HCT116 (cell line): ENCODE results near the gene ZNF333. TPM values are rescaled to one million over a fixed set of nuclear protein-coding genes. Genes with fewer than 3 reads are reported as not detected.
"Not testable (repeated sequence)": the region's sequence is repeated elsewhere in the genome, so short reads cannot be mapped to it uniquely, and the experiment has no call there.

Experiments used
- ATAC-seq: fragments of 200-7000 bp; cut with Tn5 transposase; 2 replicates; pipeline ENCODE4 v1.9.1; 2020; ENCODE audit warnings: mild to moderate bottlenecking, moderate library complexity
- BruUV-seq: library from RNA; stranded (reverse); fragments of 400-500 nt; replicated peaks from 2 replicates; lab custom pipeline; 2021; lab: Mats Ljungman, UMichigan
- CTCF ChIA-PET: fragments of 300-600 bp; sonication (Branson Sonifier 250); formaldehyde crosslinking; loops from one replicate; lab custom pipeline; 2021; ENCODE audit warnings: antibody characterized with exemption; lab: Charles Lee
- POLR2A ChIA-PET: fragments of 300-600, 350-600 bp; sonication (Branson Sonifier 250); formaldehyde crosslinking; loops from one replicate; lab custom pipeline; 2021; ENCODE audit warnings: antibody characterized with exemption; lab: Charles Lee
- RAD21 ChIA-PET, 2 experiments: fragments of 300-600 bp; sonication (Branson Sonifier 250); formaldehyde crosslinking; loops; one replicate each; lab custom pipeline; 2023; ENCODE audit warnings: low total read pairs in 2 of 2; ENCODE audit not compliant: uncharacterized antibody in 2 of 2, unreplicated experiment in 2 of 2, low non-redundant PET in 1 of 2; lab: Charles Lee
- DNase-seq: peaks from one replicate; pipeline ENCODE4 v3.0.0-alpha.2; 2010; ENCODE audit warnings: low read depth, low spot score
- H2AFZ ChIP-seq: fragments of 200-600 bp; shearing (Covaris generic), sonication (generic); 2 replicates; pipeline ENCODE4 v1.6.1; 2017; ENCODE audit warnings: low read depth, mixed run types, mixed read lengths, antibody characterized with exemption, low read length; ENCODE audit not compliant: poor library complexity, severe bottlenecking
- H3K27ac ChIP-seq: 2 replicates; pipeline ENCODE4 v1.5.1; 2012; ENCODE audit warnings: low read depth, low read length
- H3K27me3 ChIP-seq: fragments of 200-600 bp; sonication (generic); 2 replicates; pipeline ENCODE4 v1.6.1; 2016; ENCODE audit warnings: mixed run types, low read length, mixed read lengths; ENCODE audit not compliant: insufficient read depth
- H3K36me3 ChIP-seq, 2 experiments: fragments of 200-500 bp in 1 of 2; fragments of 200-600 bp in 1 of 2; sonication (Bioruptor generic) in 1 of 2; sonication (generic) in 1 of 2; 2 replicates each; pipeline versions ENCODE4 v1.5.1 to v1.6.1; 2014 to 2016; ENCODE audit warnings: low read length in 2 of 2, inconsistent platforms in 1 of 2, mixed read lengths in 1 of 2, mixed run types in 1 of 2; ENCODE audit not compliant: insufficient read depth in 2 of 2, control insufficient read depth in 1 of 2
- H3K4me1 ChIP-seq, 2 experiments: fragments of 200-600 bp in 1 of 2; sonication (generic) in 1 of 2; 2 replicates each; pipeline versions ENCODE4 v1.5.1 to v1.6.1; 2012 to 2017; ENCODE audit warnings: low read length in 2 of 2, inconsistent platforms in 1 of 2, mild to moderate bottlenecking in 1 of 2, mixed read lengths in 1 of 2, mixed run types in 1 of 2, moderate library complexity in 1 of 2; ENCODE audit not compliant: insufficient read depth in 2 of 2, control insufficient read depth in 1 of 2
- H3K4me2 ChIP-seq: fragments of 200-600 bp; sonication (generic); 2 replicates; pipeline ENCODE4 v1.6.1; 2017; ENCODE audit warnings: mixed run types, low read length, mixed read lengths
- H3K4me3 ChIP-seq, 2 experiments: fragments of 200-600 bp in 1 of 2; sonication (generic) in 1 of 2; replicated peaks in 1 of 2; 2 replicates each; pipeline ENCODE4 v1.5.1; 2011 to 2016; ENCODE audit warnings: low read length in 2 of 2, control low read depth in 1 of 2, low read depth in 1 of 2, mild to moderate bottlenecking in 1 of 2, mixed read lengths in 1 of 2, mixed run types in 1 of 2
- H3K79me2 ChIP-seq: fragments of 200-600 bp; sonication (generic); 2 replicates; pipeline ENCODE4 v1.6.1; 2017; ENCODE audit warnings: mild to moderate bottlenecking, mixed run types, low read length, moderate library complexity, mixed read lengths; ENCODE audit not compliant: insufficient read depth
- H3K9ac ChIP-seq: fragments of 200-600 bp; sonication (generic); 2 replicates; pipeline ENCODE4 v1.6.1; 2016; ENCODE audit warnings: low read length, mixed read lengths
- H3K9me2 ChIP-seq: fragments of 200-600 bp; sonication (generic), shearing (Covaris generic); 2 replicates; pipeline ENCODE4 v1.6.1; 2017; ENCODE audit warnings: mixed run types, mild to moderate bottlenecking, moderate library complexity; ENCODE audit not compliant: insufficient read depth
- H3K9me3 ChIP-seq, 2 experiments: fragments of 200-500 bp in 1 of 2; fragments of 200-600 bp in 1 of 2; sonication (Bioruptor generic) in 1 of 2; sonication (generic) in 1 of 2; 2 replicates each; pipeline ENCODE4 v1.6.1; 2014 to 2017; ENCODE audit warnings: low read length in 2 of 2, mixed read lengths in 2 of 2, inconsistent platforms in 1 of 2, low read depth in 1 of 2, mild to moderate bottlenecking in 1 of 2, mixed run types in 1 of 2, moderate library complexity in 1 of 2; ENCODE audit not compliant: control insufficient read depth in 1 of 2, insufficient read depth in 1 of 2
- H4K20me1 ChIP-seq: fragments of 200-600 bp; sonication (generic), shearing (Covaris generic); 2 replicates; pipeline ENCODE4 v1.6.1; 2017; ENCODE audit warnings: mixed run types, mild to moderate bottlenecking, moderate library complexity; ENCODE audit not compliant: insufficient read depth
- CBX3 ChIP-seq: IDR thresholded peaks from 2 replicates; pipeline ENCODE4 v1.6.1; 2012; ENCODE audit warnings: low read depth
- ELF1 ChIP-seq: IDR thresholded peaks from 2 replicates; pipeline ENCODE4 v1.6.1; 2012; ENCODE audit warnings: low read depth, borderline replicate concordance
- EZH2phosphoT487 ChIP-seq: fragments of 200-600 bp; IDR thresholded peaks from 2 replicates; pipeline ENCODE4 v1.6.1; 2018; ENCODE audit warnings: antibody characterized with exemption, borderline replicate concordance
- FOSL1 ChIP-seq: IDR thresholded peaks from 2 replicates; pipeline ENCODE4 v1.6.1; 2012; ENCODE audit warnings: low read depth
- MAX ChIP-seq: IDR thresholded peaks from 2 replicates; pipeline ENCODE4 v1.6.1; 2012
- RAD21 ChIP-seq: IDR thresholded peaks from 2 replicates; pipeline ENCODE4 v1.6.1; 2012; ENCODE audit warnings: low read depth, mild to moderate bottlenecking
- TCF7L2 ChIP-seq: IDR thresholded peaks from 2 replicates; pipeline ENCODE4 v1.7.0; 2011; ENCODE audit warnings: borderline replicate concordance, inconsistent platforms; ENCODE audit not compliant: insufficient read depth, insufficient read length; ENCODE audit errors: extremely low read depth
- ZBTB33 ChIP-seq: IDR thresholded peaks from 2 replicates; pipeline ENCODE4 v1.6.1; 2011; ENCODE audit warnings: mild to moderate bottlenecking, low read length, moderate library complexity; ENCODE audit not compliant: insufficient replicate concordance; ENCODE audit errors: extremely low read depth
- ZFX ChIP-seq: fragments of 450-650 bp; IDR thresholded peaks from 2 replicates; pipeline ENCODE4 v1.6.1; 2017
- intact Hi-C: fragments of 100-400 bp; cut with micrococcal nuclease; formaldehyde crosslinking; loops from 2 replicates; pipeline ENCODE4 v1.10.0; 2022
- total RNA-seq: library from RNA; stranded (reverse); gene quantifications from one replicate; pipeline ENCODE4 v1.2.1, GENCODE V29; 2021; ENCODE audit not compliant: unreplicated experiment

Gene ZNF333
- total RNA-seq, 1 experiment from 2014 or later: 9.2 TPM

GRCh38 chr19:14765841-14766240 is 76.0 kb downstream of the ZNF333 start:
- H4K20me1 ChIP-seq, POLR2A ChIA-PET, H3K27me3 ChIP-seq, H3K4me2 ChIP-seq, DNase-seq, RAD21 ChIA-PET, H3K9me2 ChIP-seq, H3K27ac ChIP-seq, H3K9ac ChIP-seq, H3K4me3 ChIP-seq, CTCF ChIA-PET, intact Hi-C loops, BruUV-seq, H3K9me3 ChIP-seq, ATAC-seq, H3K4me1 ChIP-seq, H3K79me2 ChIP-seq, H2AFZ ChIP-seq: not testable (repeated sequence)
- peaks cover 0 to 12% of the 10 kb centered on the region in 2 experiments; a peak in 2 of 4 replicates for H3K36me3 ChIP-seq

- no peak for TF ChIP-seq RAD21
- no peak overlapping the region for H2AFZ ChIP-seq
- no peaks in the 10 kb centered on the region for H3K9me2 ChIP-seq
- CTCF ChIA-PET: no interaction called here
- no peak overlapping the region for H3K4me2 ChIP-seq
- no peak overlapping the region for H3K27ac ChIP-seq
- H3K79me2 ChIP-seq: no peaks in the 10 kb centered on the region
- no peak overlapping the region for H3K4me3 ChIP-seq
- no peaks in the 10 kb centered on the region for H4K20me1 ChIP-seq
- POLR2A ChIA-PET: no interaction called here
- no peaks in the 10 kb centered on the region for H3K4me1 ChIP-seq
- no TSS peak for BruUV-seq
- peaks cover 5 to 17% of the 10 kb centered on the region in 2 experiments; a peak in 2 of 4 replicates for H3K36me3 ChIP-seq
- no peaks in the 10 kb centered on the region for H3K9me3 ChIP-seq
- no peak for DNase-seq
- no peak overlapping the region for H3K9ac ChIP-seq
- no peak for ATAC-seq
- H3K27me3 ChIP-seq: no peaks in the 10 kb centered on the region
- RAD21 ChIA-PET: no interaction called here
- intact Hi-C loops: no loop called here
Measured at GRCh38 chr19:14767466-14767971, 77.7 kb downstream of the ZNF333 start.

GRCh38 chr19:14768001-14768400 is 78.2 kb downstream of the ZNF333 start:
- H3K9me2 ChIP-seq: no peaks in the 10 kb centered on the region
- H3K9me3 ChIP-seq: no peaks in the 10 kb centered on the region
- ATAC-seq: no peak
- no peaks in the 10 kb centered on the region for H3K79me2 ChIP-seq
- DNase-seq: no peak
- no TSS peak for BruUV-seq
- H3K4me3 ChIP-seq: no peak overlapping the region
- H3K9ac ChIP-seq: no peak overlapping the region
- H2AFZ ChIP-seq: no peak overlapping the region
- ChIA-PET CTCF (no interaction called here), RAD21 (no interaction called here), POLR2A (no interaction called here)
- H4K20me1 ChIP-seq: no peaks in the 10 kb centered on the region
- H3K27me3 ChIP-seq: no peaks in the 10 kb centered on the region
- H3K27ac ChIP-seq: no peak overlapping the region
- peaks cover 5 to 17% of the 10 kb centered on the region in 2 experiments; a peak in 2 of 4 replicates for H3K36me3 ChIP-seq
- no peak overlapping the region for H3K4me2 ChIP-seq
- intact Hi-C loops: no loop called here
- H3K4me1 ChIP-seq: no peaks in the 10 kb centered on the region
- TF ChIP-seq RAD21: no peak
- TF ChIP-seq ELF1: no peak
- no peak for TF ChIP-seq CBX3
- no peak for TF ChIP-seq ZBTB33
- no peak for TF ChIP-seq MAX
- no peak for TF ChIP-seq ZFX
- TF ChIP-seq TCF7L2: no peak
- no peak for TF ChIP-seq EZH2phosphoT487
- no peak for TF ChIP-seq FOSL1
- TF ChIP-seq, all 23 proteins: peak for 0
